IMR-90 (cell line): ENCODE results near the gene PFKP. TPM values are rescaled to one million over a fixed set of nuclear protein-coding genes. Genes with fewer than 3 reads are reported as not detected.

Source experiments
- ATAC-seq: fragments of 200-7000 bp; cut with Tn5 transposase; 2 replicates; pipeline ENCODE4 v1.9.1; 2020; ENCODE audit warnings: low read depth, mild to moderate bottlenecking, moderate library complexity
- BruUV-seq: library from RNA; stranded (reverse); fragments of 400-500 nt; replicated peaks from 2 replicates; lab custom pipeline; 2021; lab: Mats Ljungman, UMichigan
- CTCF ChIA-PET: fragments of 300-600 bp; formaldehyde crosslinking; extraction: SDS; loops from one replicate; lab custom pipeline; 2021; ENCODE audit warnings: antibody characterized with exemption; lab: Yijun Ruan, JAX
- POLR2A ChIA-PET: fragments of 300-600 bp; sonication (Branson Sonifier 250); formaldehyde crosslinking; loops from one replicate; lab custom pipeline; 2022; ENCODE audit warnings: antibody characterized with exemption; ENCODE audit not compliant: unreplicated experiment; lab: Charles Lee
- DNase-seq: peaks from one replicate; pipeline ENCODE4 v3.0.0; 2013
- H2AFZ ChIP-seq: replicated peaks from 2 replicates; pipeline ENCODE3; 2013; ENCODE audit warnings: low read length, mild to moderate bottlenecking; ENCODE audit not compliant: poor library complexity
- H2AK5ac ChIP-seq: 2 replicates; pipeline ENCODE4 v1.6.1; 2013; ENCODE audit warnings: low read depth, low read length, inconsistent platforms
- H2AK9ac ChIP-seq: replicated peaks from 2 replicates; pipeline ENCODE3; 2013; ENCODE audit warnings: mild to moderate bottlenecking, low read depth, low read length, moderate library complexity; ENCODE audit not compliant: poor library complexity
- H2BK120ac ChIP-seq: 2 replicates; pipeline ENCODE4 v1.6.1; 2013; ENCODE audit warnings: low read depth, low read length, inconsistent platforms
- H2BK15ac ChIP-seq: 3 replicates; pipeline ENCODE4 v1.6.1; 2013; ENCODE audit warnings: low read depth, low read length, inconsistent platforms
- H2BK20ac ChIP-seq: 2 replicates; pipeline ENCODE4 v1.6.1; 2013; ENCODE audit warnings: low read depth, mild to moderate bottlenecking, inconsistent platforms, low read length, moderate library complexity
- H2BK5ac ChIP-seq: 2 replicates; pipeline ENCODE4 v1.6.1; 2013; ENCODE audit warnings: mild to moderate bottlenecking, low read depth, low read length, inconsistent platforms; ENCODE audit not compliant: poor library complexity, severe bottlenecking
- H3K14ac ChIP-seq: replicated peaks from 2 replicates; pipeline ENCODE4 v1.6.1; 2013; ENCODE audit warnings: low read depth, low read length, inconsistent platforms
- H3K18ac ChIP-seq: 2 replicates; pipeline ENCODE4 v1.6.1; 2013; ENCODE audit warnings: low read depth, low read length, control low read depth
- H3K23ac ChIP-seq: 2 replicates; pipeline ENCODE4 v1.6.1; 2013; ENCODE audit warnings: low read depth, low read length, inconsistent platforms
- H3K27ac ChIP-seq: 2 replicates; pipeline ENCODE4 v1.5.1; 2013; ENCODE audit warnings: mild to moderate bottlenecking, control low read depth, low read length; ENCODE audit not compliant: insufficient read depth
- H3K27me3 ChIP-seq: 2 replicates; pipeline ENCODE4 v1.6.1; 2013; ENCODE audit warnings: low read length; ENCODE audit not compliant: control insufficient read depth, insufficient read depth
- H3K36me3 ChIP-seq: 2 replicates; pipeline ENCODE4 v1.6.1; 2013; ENCODE audit warnings: low read length, mixed read lengths; ENCODE audit not compliant: control insufficient read depth, insufficient read depth
- H3K4ac ChIP-seq: 2 replicates; pipeline ENCODE4 v1.6.1; 2013; ENCODE audit warnings: low read depth, low read length, inconsistent platforms
- H3K4me1 ChIP-seq: 2 replicates; pipeline ENCODE4 v1.6.1; 2013; ENCODE audit warnings: low read length, mixed read lengths; ENCODE audit not compliant: control insufficient read depth, insufficient read depth
- H3K4me2 ChIP-seq: 2 replicates; pipeline ENCODE4 v1.6.1; 2013; ENCODE audit warnings: low read depth, mild to moderate bottlenecking, control low read depth, low read length, moderate library complexity
- H3K4me3 ChIP-seq: 2 replicates; pipeline ENCODE4 v1.5.1; 2013; ENCODE audit warnings: low read depth, mild to moderate bottlenecking, control low read depth, low read length, moderate library complexity; ENCODE audit not compliant: insufficient read depth
- H3K56ac ChIP-seq: 2 replicates; pipeline ENCODE4 v1.6.1; 2013; ENCODE audit warnings: low read length, inconsistent platforms; ENCODE audit not compliant: insufficient read depth; ENCODE audit errors: extremely low read depth
- H3K79me1 ChIP-seq, 2 experiments: 2 replicates each; pipeline ENCODE4 v1.6.1; 2013; ENCODE audit warnings: low read length in 2 of 2, inconsistent platforms in 1 of 2, low read depth in 1 of 2
- H3K9ac ChIP-seq: 2 replicates; pipeline ENCODE4 v1.6.1; 2013; ENCODE audit warnings: low read depth, low read length, control low read depth
- H3K9me1 ChIP-seq: 2 replicates; pipeline ENCODE4 v1.6.1; 2013; ENCODE audit warnings: low read length, inconsistent platforms; ENCODE audit not compliant: insufficient read depth
- H3K9me3 ChIP-seq: 2 replicates; pipeline ENCODE4 v1.6.1; 2013; ENCODE audit warnings: low read length; ENCODE audit not compliant: control insufficient read depth, insufficient read depth
- H4K20me1 ChIP-seq: 2 replicates; pipeline ENCODE4 v1.6.1; 2013; ENCODE audit warnings: low read length, inconsistent platforms; ENCODE audit not compliant: insufficient read depth
- H4K5ac ChIP-seq: 2 replicates; pipeline ENCODE4 v1.6.1; 2013; ENCODE audit warnings: mild to moderate bottlenecking, low read depth, low read length, control low read depth
- H4K8ac ChIP-seq, 2 experiments: 2 replicates each; pipeline ENCODE4 v1.6.1; 2013; ENCODE audit warnings: low read depth in 2 of 2, low read length in 2 of 2, control low read depth in 1 of 2, inconsistent platforms in 1 of 2
- H4K91ac ChIP-seq: 2 replicates; pipeline ENCODE4 v1.6.1; 2013; ENCODE audit warnings: low read depth, low read length, inconsistent platforms; ENCODE audit not compliant: insufficient read depth
- BHLHE40 ChIP-seq: fragments of 150-350 bp; IDR thresholded peaks from 2 replicates; pipeline ENCODE4 v1.6.1; 2016; ENCODE audit warnings: mild to moderate bottlenecking, low read depth, low read length
- CEBPB ChIP-seq: IDR thresholded peaks from 2 replicates; pipeline ENCODE4 v1.6.1; 2012; ENCODE audit warnings: low read depth, low read length, improper control_type of control experiment
- ELK1 ChIP-seq: fragments of 150-350 bp; IDR thresholded peaks from 2 replicates; pipeline ENCODE4 v1.6.1; 2016; ENCODE audit warnings: low read depth, mild to moderate bottlenecking, low read length, moderate library complexity, borderline replicate concordance
- MAFK ChIP-seq: IDR thresholded peaks from 2 replicates; pipeline ENCODE4 v1.6.1; 2012; ENCODE audit warnings: low read depth, low read length, improper control_type of control experiment
- MXI1 ChIP-seq: IDR thresholded peaks from 2 replicates; pipeline ENCODE4 v1.6.1; 2012; ENCODE audit warnings: low read depth, mild to moderate bottlenecking, low read length, moderate library complexity, borderline replicate concordance
- NFE2L2 ChIP-seq: fragments of 150-350 bp; IDR thresholded peaks from 2 replicates; pipeline ENCODE4 v1.6.1; 2016; ENCODE audit warnings: low read depth, mild to moderate bottlenecking, low read length
- RAD21 ChIP-seq: IDR thresholded peaks from 2 replicates; pipeline ENCODE4 v1.6.1; 2012; ENCODE audit warnings: low read length, improper control_type of control experiment
- RCOR1 ChIP-seq: IDR thresholded peaks from 2 replicates; pipeline ENCODE4 v1.6.1; 2012; ENCODE audit warnings: mild to moderate bottlenecking, low read length, improper control_type of control experiment; ENCODE audit not compliant: insufficient replicate concordance
- RFX5 ChIP-seq: IDR thresholded peaks from 2 replicates; pipeline ENCODE4 v1.8.0; 2012; ENCODE audit warnings: low read depth, mild to moderate bottlenecking, low read length, moderate library complexity
- SMC3 ChIP-seq: fragments of 150-350 bp; IDR thresholded peaks from 2 replicates; pipeline ENCODE4 v1.6.1; 2016; ENCODE audit warnings: low read depth, mild to moderate bottlenecking, antibody characterized with exemption, low read length, moderate library complexity
- USF2 ChIP-seq: fragments of 150-350 bp; IDR thresholded peaks from 2 replicates; pipeline ENCODE4 v1.6.1; 2017; ENCODE audit warnings: mild to moderate bottlenecking, antibody characterized with exemption, low read length, low read depth
- WGBS, 2 experiments: methylation state at CpG; one replicate each; pipeline versions ENCODE4 v1.1.5 to v1.1.7; 2013; ENCODE audit warnings: missing lambda C conversion rate in 2 of 2; ENCODE audit not compliant: insufficient read length in 1 of 2; ENCODE audit errors: extremely low coverage in 2 of 2; 5-methylcytosine and 5-hydroxymethylcytosine counted together
- dilution Hi-C: fragments of 300-500 bp; cut with HindIII; formaldehyde crosslinking; loops from one replicate; pipeline ENCODE4 v1.14.3; 2018; ENCODE audit warnings: low sequenced_read_pairs; ENCODE audit not compliant: unreplicated experiment
- in situ Hi-C: fragments of 300-500 bp; cut with MboI; formaldehyde crosslinking; loops from 3 replicates; pipeline ENCODE4 v1.14.3; 2019; ENCODE audit warnings: low sequenced_read_pairs, inconsistent platforms, mixed read lengths
- intact Hi-C: fragments of 100-400 bp; cut with micrococcal nuclease; formaldehyde crosslinking; loops from 2 replicates; pipeline ENCODE4 v1.10.0; 2022
- polyA plus RNA-seq, 3 experiments: library from polyadenylated mRNA; depleted of rRNA; stranded (reverse); fragments of >200 nt; gene quantifications; 2 replicates each; pipeline ENCODE4 v1.2.3, GENCODE V29; 2012; ENCODE audit warnings: low replicate concordance in 1 of 3
- total RNA-seq: library from RNA; depleted of rRNA; stranded (reverse); fragments of >200 nt; gene quantifications from 2 replicates; pipeline ENCODE4 v1.2.3, GENCODE V29; 2012

The PFKP gene
- total and polyA plus RNA-seq, 2 of the 4 experiments (the other 2 are of a cell fraction), result 223 to 294 TPM

GRCh38 chr10:3045471-3046209, 21.7 kb upstream of the PFKP start (continued):
- TF ChIP-seq SMC3, result 0 out of 2 replicates have a peak, but pooled peaks have one; percentile 6
- no peak; the same call in 1 of the 2 replicates for TF ChIP-seq BHLHE40
- no peak for TF ChIP-seq MAFK

GRCh38 chr10:3046210-3046779, 21.1 kb upstream of the PFKP start:
- Histone ChIP-seq H3K4ac (peak overlapping the region; percentile 100), H3K23ac (peak overlapping the region; percentile 98), H3K27ac (peak overlapping the region; percentile 98), H3K4me1 (peaks cover 31% of the 10 kb centered on the region), H3K14ac (peak overlapping the region; percentile 94), H2BK5ac (peak overlapping the region; percentile 97), H2AK5ac (peak overlapping the region; percentile 100), H2BK15ac (peak overlapping the region; percentile 99), H4K5ac (peak overlapping the region; percentile 98), H4K91ac (peak overlapping the region; percentile 99), H3K18ac (peak overlapping the region; percentile 99), H2AFZ (peak overlapping the region; percentile 91), H4K8ac (peak overlapping the region; percentile 95 to 98), H3K4me2 (peak overlapping the region; percentile 71), H3K9ac (peak overlapping the region; percentile 83), H3K56ac (peak overlapping the region; percentile 93), H3K79me1 (peaks cover 0 to 14% of the 10 kb centered on the region in 2 experiments; a peak in 3 of 4 replicates), H3K4me3 (no peak overlapping the region), H3K9me1 (peaks cover 22% of the 10 kb centered on the region), H3K36me3 (no peaks in the 10 kb centered on the region), H3K27me3 (no peaks in the 10 kb centered on the region), H2BK20ac (peak overlapping the region; percentile 99), H2BK120ac (peak overlapping the region; percentile 99), H3K9me3 (no peaks in the 10 kb centered on the region), H2AK9ac (peak overlapping the region; percentile 99), H4K20me1 (no peaks in the 10 kb centered on the region)
- no peak for DNase-seq
- ChIA-PET CTCF (interaction anchor here (0.8 to 3.9 kb wide), 7 partner anchors 24 to 118 kb away, joined by 3 to 38 read pairs (median 4); no protein-coding TSS in a partner anchor), POLR2A (interaction anchor here (0.8 kb wide), 2 partner anchors 11 to 25 kb away, joined by 3 to 14 read pairs; no protein-coding TSS in a partner anchor)
- no peak for ATAC-seq
- no TSS peak for BruUV-seq
- 76% methylated on average over 4 of the region's 6 CpGs; no CpG with 5 or more reads in 1 of the 2 experiments for WGBS, 2 experiments
- intact Hi-C loops, result no loop called here
- in situ Hi-C loops, result loop anchor here (10.0 kb wide), 1 partner anchor 1931 kb away; no protein-coding TSS in a partner anchor
- dilution Hi-C loops, result loop anchor here (25.0 kb wide), 1 partner anchor 109 kb away; no protein-coding TSS in a partner anchor
- TF ChIP-seq SMC3 (no peak), BHLHE40 (no peak), CEBPB (no peak), USF2 (no peak), RFX5 (no peak), MXI1 (no peak), RCOR1 (no peak), RAD21 (no peak), ELK1 (no peak), NFE2L2 (no peak)
